HG02981 (cell line): Measurements from ENCODE around the gene SH3PXD2A.
"Not testable (repeated sequence)": the region's sequence is repeated elsewhere in the genome, so short reads cannot be mapped to it uniquely, and the experiment has no call there.

ENCODE experiments used
- ATAC-seq: cut with Tn5 transposase; IDR thresholded peaks from one replicate; pipeline ENCODE4 v1.9.1; 2021; ENCODE audit warnings: mild to moderate bottlenecking, moderate library complexity; ENCODE audit not compliant: unreplicated experiment

The SH3PXD2A gene

GRCh38 chr10:103772846-103773245, 82.5 kb downstream of the SH3PXD2A start:
- ATAC-seq = not testable (repeated sequence)

GRCh38 chr10:103772096-103772845, 83.1 kb downstream of the SH3PXD2A start:
- peak; percentile 62 for ATAC-seq

DNA sequence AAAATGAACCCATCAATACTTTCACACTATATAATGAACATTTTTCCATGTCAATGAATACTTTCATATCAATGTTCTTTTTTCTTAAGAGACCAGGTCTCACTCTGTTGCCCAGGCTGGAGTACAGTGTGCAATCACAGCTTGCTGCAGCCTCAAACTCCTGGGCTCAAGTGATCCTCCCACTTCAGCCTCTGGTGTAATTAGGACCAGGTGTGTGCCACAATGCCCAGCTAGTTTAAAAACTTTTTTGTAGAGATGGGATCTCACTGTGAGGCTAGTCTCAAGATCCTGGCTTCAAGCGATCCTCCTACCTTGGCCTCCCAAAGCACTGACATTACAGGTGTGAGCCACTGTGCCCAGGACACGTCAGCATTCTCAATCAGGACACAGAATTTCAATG, 85.2 kb downstream of the SH3PXD2A start:
- ATAC-seq = no peak

DNA sequence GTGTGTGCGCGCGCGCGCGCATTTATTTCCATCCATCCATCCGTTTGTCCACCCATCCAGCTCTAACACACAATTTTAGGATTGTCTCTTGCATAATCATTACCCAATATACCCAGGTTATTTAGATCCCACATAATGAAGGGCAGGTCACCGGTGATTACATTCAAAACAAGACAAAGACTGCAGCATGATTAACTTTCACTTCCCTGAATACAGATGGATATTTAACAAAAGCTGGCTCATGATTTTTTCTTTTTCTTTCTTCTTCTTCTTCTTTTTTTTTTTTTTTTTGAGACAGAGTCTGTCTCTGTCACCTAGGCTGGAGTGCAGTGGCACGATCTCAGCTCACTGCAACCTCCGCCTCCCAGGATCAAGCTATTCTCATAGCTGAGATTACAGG, 86.2 kb downstream of the SH3PXD2A start:
- ATAC-seq = no peak

DNA sequence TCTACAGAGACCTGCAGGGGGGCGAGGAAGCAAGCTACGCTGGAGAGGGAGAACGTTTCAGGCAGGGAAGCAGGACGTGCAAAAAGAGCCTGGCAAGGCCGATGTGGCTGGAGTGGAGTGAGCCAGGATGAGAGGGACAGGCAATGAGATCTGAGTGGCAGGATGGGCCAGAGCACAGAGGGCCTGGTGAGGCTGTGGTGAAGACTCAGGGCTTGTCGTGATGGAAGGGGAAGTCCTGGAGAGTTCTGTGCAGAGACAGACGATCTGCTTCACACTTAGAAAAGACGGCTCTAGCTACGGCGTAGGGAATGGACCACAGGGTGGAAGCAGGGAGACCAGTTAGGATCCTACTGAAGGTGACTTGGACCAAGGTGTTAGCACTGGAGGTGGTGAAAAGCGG, 87.0 kb downstream of the SH3PXD2A start:
- ATAC-seq = no peak

DNA sequence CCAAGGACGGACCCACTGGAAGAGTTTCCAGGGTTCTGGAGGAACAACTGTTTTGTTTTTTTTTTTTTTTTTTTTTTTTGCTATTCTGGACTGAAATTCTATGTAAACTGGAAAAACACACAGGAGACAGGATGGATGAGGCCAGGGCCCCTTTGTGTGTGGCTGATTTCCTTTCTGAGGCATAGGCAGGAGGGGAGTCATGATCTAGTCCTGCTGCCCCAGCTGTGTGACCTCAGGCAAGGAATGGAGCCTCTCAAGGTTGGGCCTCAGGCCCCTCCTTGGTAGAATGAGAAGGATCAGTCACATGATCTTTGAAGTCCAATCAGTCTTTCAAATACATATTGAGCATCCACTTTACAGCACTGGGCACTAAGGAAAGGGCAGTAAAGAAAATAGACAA, 87.6 kb downstream of the SH3PXD2A start:
- no peak for ATAC-seq

- no peak for ATAC-seq
Observed at GRCh38 chr10:103766751-103767505, 88.4 kb downstream of the SH3PXD2A start.

DNA sequence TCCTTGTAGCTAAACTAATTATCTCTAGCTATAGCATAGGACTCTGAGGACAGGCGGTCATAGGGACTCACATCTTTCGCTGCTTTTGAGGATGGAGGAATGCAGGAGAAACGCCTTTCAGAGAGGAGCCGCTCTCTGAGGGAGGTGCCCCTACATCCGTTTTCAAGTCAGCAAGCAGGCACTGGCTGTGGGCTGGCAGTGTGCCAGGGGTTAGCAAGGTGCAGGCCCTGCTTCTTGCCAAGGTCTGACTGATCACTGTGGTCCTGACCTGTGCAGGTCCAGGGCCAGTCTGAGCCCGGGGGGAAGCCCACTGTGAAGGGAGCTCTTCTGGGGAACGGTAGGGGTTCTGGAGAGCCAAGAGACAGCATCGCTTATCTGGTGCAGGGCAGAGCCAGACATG, 89.4 kb downstream of the SH3PXD2A start:
- ATAC-seq = no peak

- ATAC-seq = no peak
Observed at GRCh38 chr10:103765168-103765567, 90.2 kb downstream of the SH3PXD2A start.

GRCh38 chr10:103764296-103765088, 90.9 kb downstream of the SH3PXD2A start:
- no peak for ATAC-seq

- peak; percentile 35 for ATAC-seq
Observed at GRCh38 chr10:103763374-103764202, 91.8 kb downstream of the SH3PXD2A start.

- no peak for ATAC-seq
Observed at GRCh38 chr10:103762916-103763315, 92.5 kb downstream of the SH3PXD2A start.

DNA sequence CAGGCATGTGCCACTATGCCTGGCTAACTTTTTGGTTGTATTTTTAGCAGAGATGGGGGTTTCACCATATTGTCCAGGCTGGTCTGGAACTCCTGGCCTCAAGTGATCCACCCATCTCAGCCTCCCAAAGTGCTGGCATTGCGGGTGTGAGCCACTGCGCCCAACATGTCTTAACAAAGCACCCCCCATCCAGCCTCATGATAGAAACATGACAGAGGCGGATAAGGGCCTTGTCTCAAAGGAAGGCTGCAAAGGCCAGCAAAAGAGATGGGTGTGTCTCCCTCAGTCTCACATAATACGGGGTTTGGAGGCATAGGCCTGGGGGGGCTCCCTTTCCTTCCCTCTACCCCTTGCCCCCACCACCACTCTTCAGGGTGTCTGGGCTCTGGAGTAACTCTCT, 93.2 kb downstream of the SH3PXD2A start:
- ATAC-seq = no peak

DNA sequence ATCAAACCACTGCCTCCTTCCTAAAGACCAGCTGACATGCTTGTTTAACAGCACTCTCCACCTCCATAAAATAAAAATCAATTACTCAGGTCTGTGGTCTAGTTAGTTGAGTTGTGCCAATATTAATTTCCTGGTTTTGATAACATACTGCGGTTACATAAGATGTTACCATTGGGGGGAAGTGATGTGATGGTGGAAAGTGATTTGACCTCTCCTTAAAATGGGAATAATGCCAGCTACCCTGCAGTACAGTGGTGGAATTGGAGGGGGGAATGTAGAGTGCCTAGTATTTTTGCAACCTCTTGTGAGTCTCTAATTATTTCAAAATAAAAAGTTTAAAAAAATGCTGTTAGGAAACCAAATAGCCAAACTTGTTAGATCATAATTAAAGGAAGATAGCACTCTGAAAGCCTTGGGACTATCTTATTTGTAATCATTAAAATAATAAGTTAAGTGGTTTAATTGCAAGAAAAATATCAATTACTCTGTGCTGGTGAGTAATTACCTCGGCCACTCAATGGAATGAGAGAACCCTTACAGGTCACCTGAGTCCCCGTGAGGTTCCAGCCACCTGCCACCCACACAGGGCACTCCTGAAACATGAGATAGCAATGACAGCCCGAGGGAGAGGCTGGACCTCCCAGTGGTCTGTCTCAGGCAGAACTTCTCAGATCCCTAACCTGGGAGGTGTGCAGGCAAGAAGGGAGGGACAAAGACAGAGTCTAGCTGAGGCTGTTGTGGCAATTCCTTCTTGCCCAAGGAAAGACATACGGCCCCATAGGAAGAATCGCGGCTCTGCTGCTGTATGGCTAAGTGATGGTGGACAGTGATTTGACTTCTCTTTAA, 94.1 kb downstream of the SH3PXD2A start:
- ATAC-seq = no peak

- ATAC-seq = not testable (repeated sequence)
Observed at GRCh38 chr10:103760233-103760632, 95.1 kb downstream of the SH3PXD2A start.

DNA sequence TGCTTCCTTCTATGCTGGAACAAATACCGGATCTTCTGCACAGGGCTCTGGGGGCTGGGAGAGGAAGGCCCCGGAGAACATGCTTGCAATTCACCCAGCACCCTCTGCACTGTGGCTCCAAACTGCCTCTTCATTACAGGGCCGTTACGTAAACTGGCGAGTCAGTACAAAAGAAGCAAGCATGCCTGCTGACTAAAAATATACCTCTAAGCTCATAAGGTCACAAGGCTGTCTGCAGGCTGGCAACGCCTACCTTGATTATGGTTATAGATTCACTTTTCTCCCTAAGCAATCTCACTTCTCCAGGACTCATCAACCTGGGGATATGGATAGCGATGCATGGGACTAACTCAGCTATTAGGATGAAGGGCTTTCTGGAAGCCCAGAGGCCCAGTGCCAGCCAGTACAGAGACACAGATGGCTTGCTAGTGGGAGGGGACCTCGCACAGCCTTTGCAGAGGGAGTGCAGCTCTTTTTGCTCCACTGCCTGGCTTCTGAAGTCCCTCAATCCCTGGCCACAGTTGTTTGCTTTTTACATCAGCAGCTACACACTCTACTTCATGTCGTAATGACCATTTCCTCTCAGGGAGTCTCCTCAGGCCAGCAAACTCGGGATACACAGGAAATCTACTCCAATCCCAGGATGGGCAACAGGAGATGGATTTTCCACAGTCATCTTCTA, 96.1 kb downstream of the SH3PXD2A start:
- ATAC-seq = peak; percentile 49

DNA sequence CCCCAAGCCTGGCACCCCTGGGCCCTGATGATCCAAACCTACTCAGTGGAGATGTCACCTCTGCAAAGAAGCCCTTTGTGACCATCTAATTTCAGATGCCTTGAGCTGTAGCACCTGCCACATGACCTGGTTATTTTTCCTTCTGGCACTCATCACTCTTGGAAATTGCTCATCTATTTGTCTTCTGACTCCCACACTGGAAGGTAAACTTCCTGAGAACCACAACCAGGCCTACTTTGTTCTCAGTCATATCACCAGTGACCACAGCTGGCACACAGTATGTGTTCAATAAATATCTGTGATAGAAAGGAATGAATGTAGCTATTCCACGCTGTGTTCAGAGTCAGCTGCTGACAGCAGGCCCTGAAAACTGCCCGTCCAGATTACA, 97.1 kb downstream of the SH3PXD2A start:
- no peak for ATAC-seq

DNA sequence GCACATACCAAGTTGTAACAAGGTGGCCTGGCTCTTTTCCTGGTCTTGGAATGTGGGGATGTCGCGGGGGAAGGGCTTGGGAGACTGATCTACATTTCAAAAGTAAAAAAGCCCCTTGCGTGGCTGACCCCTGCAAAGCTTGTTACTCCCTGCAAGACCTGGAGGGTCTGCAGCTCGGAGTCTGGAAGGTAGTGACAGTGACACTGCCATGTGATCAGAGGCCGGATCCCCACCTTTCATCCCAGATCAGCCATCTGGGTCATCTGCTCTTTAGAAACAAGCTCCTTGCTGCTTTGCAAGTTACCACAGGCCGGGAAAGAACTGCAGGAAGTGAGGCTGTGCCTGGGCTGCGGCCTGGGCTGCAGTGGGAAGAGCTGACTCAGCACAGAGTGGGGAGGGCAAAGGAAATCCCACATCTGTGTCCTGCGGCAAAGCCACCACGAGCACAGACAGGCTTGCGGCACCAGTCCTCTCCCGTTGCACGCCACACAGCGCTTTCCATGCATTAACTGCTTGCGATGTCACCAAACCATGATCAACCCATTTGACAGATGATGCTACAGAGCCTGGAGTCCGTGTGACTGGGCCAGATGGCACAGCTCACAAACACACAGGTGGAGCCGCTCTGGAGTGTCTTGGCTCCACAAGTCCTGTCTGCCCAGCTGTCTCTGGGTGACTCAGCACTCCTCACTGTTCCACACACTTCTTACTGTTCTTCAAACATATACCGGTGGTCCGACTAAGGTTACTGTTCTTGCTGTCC, 97.7 kb downstream of the SH3PXD2A start:
- no peak for ATAC-seq
